GM23338 (cell line): ENCODE data around the gene PPFIA2. TPM values are rescaled to one million over a fixed set of nuclear protein-coding genes. Genes with fewer than 3 reads are reported as not detected.

Source experiments
- ATAC-seq: fragments of 200-7000 bp; cut with Tn5 transposase; 3 replicates; pipeline ENCODE4 v1.9.1; 2020
- DNase-seq: peaks from one replicate; pipeline ENCODE4 v3.0.0-alpha.2; 2015; ENCODE audit warnings: low spot score
- H2AFZ ChIP-seq: fragments of 200-600 bp; sonication (generic); 2 replicates; pipeline ENCODE4 v1.8.0; 2016; ENCODE audit warnings: antibody characterized with exemption, mild to moderate bottlenecking, moderate library complexity
- H3F3A ChIP-seq: fragments of 200-600 bp; sonication (generic); replicated peaks from 2 replicates; pipeline ENCODE4 v1.8.0; 2017; ENCODE audit warnings: antibody characterized with exemption, mixed run types, low read depth
- H3K27ac ChIP-seq: fragments of 200-600 bp; sonication (generic); 2 replicates; pipeline ENCODE4 v1.6.1; 2016; ENCODE audit warnings: low read depth
- H3K27me3 ChIP-seq: fragments of 200-600 bp; sonication (generic); 2 replicates; pipeline ENCODE4 v1.8.0; 2016; ENCODE audit warnings: mild to moderate bottlenecking, mixed run types, moderate library complexity; ENCODE audit not compliant: insufficient read depth
- H3K36me3 ChIP-seq: fragments of 200-600 bp; sonication (generic); 2 replicates; pipeline ENCODE4 v1.8.0; 2016; ENCODE audit warnings: mild to moderate bottlenecking; ENCODE audit not compliant: insufficient read depth
- H3K4me1 ChIP-seq: fragments of 200-600 bp; sonication (generic); 2 replicates; pipeline ENCODE4 v1.8.0; 2016; ENCODE audit warnings: mild to moderate bottlenecking, moderate library complexity; ENCODE audit not compliant: insufficient read depth
- H3K4me2 ChIP-seq: fragments of 200-600 bp; sonication (generic); 2 replicates; pipeline ENCODE4 v1.7.1; 2017; ENCODE audit warnings: mixed run types
- H3K4me3 ChIP-seq: fragments of 200-600 bp; sonication (generic); 2 replicates; pipeline ENCODE4 v1.6.1; 2016; ENCODE audit warnings: mixed run types
- H3K79me2 ChIP-seq: fragments of 200-600 bp; sonication (generic); replicated peaks from 2 replicates; pipeline ENCODE4 v1.8.0; 2017; ENCODE audit warnings: mild to moderate bottlenecking; ENCODE audit not compliant: insufficient read depth
- H3K9me2 ChIP-seq: fragments of 200-600 bp; sonication (generic); 2 replicates; pipeline ENCODE4 v1.8.0; 2017; ENCODE audit not compliant: insufficient read depth
- H4K20me1 ChIP-seq: fragments of 200-600 bp; sonication (generic); replicated peaks from 2 replicates; pipeline ENCODE4 v1.8.0; 2017; ENCODE audit warnings: mild to moderate bottlenecking; ENCODE audit not compliant: insufficient read depth
- H3K27ac Mint-ChIP-seq: 2 replicates; pipeline ENCODE4 v1.8.0; 2020; ENCODE audit warnings: inconsistent platforms, mild to moderate bottlenecking, moderate library complexity, mixed read lengths
- H3K27me3 Mint-ChIP-seq: 3 replicates; pipeline ENCODE4 v1.8.0; 2022; ENCODE audit warnings: low read depth, mild to moderate bottlenecking, moderate library complexity, mixed read lengths, inconsistent platforms; ENCODE audit not compliant: insufficient read depth, poor library complexity
- H3K36me3 Mint-ChIP-seq: 3 replicates; pipeline ENCODE4 v1.8.0; 2021; ENCODE audit warnings: low read depth, mild to moderate bottlenecking, inconsistent platforms, moderate library complexity, mixed read lengths
- H3K4me1 Mint-ChIP-seq: 3 replicates; pipeline ENCODE4 v1.8.0; 2020; ENCODE audit warnings: mild to moderate bottlenecking, inconsistent platforms, mixed read lengths
- H3K4me3 Mint-ChIP-seq: 3 replicates; pipeline ENCODE4 v1.8.0; 2021; ENCODE audit warnings: moderate library complexity, mild to moderate bottlenecking, inconsistent platforms, mixed read lengths
- H3K9me3 Mint-ChIP-seq: 3 replicates; pipeline ENCODE4 v1.8.0; 2020; ENCODE audit warnings: moderate library complexity, mild to moderate bottlenecking, inconsistent platforms, mixed read lengths
- CREB1 ChIP-seq: fragments of 250-450 bp; sonication (Bioruptor Pico); IDR thresholded peaks from 2 replicates; pipeline ENCODE4 v1.5.0; 2020; ENCODE audit warnings: low read depth, mild to moderate bottlenecking, moderate library complexity
- CTCF ChIP-seq, 2 experiments: fragments of 200-600 bp in 1 of 2; sonication (generic) in 1 of 2; conservative IDR thresholded peaks; 2 replicates each; pipeline versions ENCODE4 v1.5.1 to v1.6.1; 2016 to 2017; ENCODE audit warnings: antibody characterized with exemption in 2 of 2, low read depth in 2 of 2, mild to moderate bottlenecking in 2 of 2, moderate library complexity in 1 of 2
- NANOG ChIP-seq: IDR thresholded peaks from 2 replicates; pipeline ENCODE4 v1.6.1; 2016; ENCODE audit warnings: antibody characterized with exemption, borderline replicate concordance
- STAT1 ChIP-seq: IDR thresholded peaks from one replicate; pipeline ENCODE4 v1.6.1; 2016; ENCODE audit warnings: antibody characterized with exemption; ENCODE audit not compliant: unreplicated experiment
- ZNF114 ChIP-seq: fragments of 250-450 bp; sonication (Bioruptor Pico); IDR thresholded peaks from 2 replicates; pipeline ENCODE4 v1.5.0; 2020; ENCODE audit warnings: mild to moderate bottlenecking, moderate library complexity
- ZNF331 ChIP-seq: fragments of 250-450 bp; sonication (Bioruptor Pico); IDR thresholded peaks from 2 replicates; pipeline ENCODE4 v1.5.0; 2020; ENCODE audit warnings: low read depth, mild to moderate bottlenecking, moderate library complexity
- polyA plus RNA-seq: library from polyadenylated mRNA; unstranded; fragments of >200 nt; fragmentation: Nextera tagmentation; extraction: Ambion mirVana; gene quantifications from 2 replicates; pipeline ENCODE4 v1.2.1, GENCODE V29; 2016
- total RNA-seq: library from RNA; depleted of rRNA; stranded (reverse); fragments of >200 nt; shearing (Covaris generic); gene quantifications from 2 replicates; pipeline ENCODE4 v1.2.3, GENCODE V29; 2014
- TF ChIP-seq, protein P1 (sequence below): IDR thresholded peaks from one replicate; pipeline ENCODE4 v1.6.1; 2018; ENCODE audit warnings: antibody characterized with exemption; ENCODE audit not compliant: unreplicated experiment

Gene PPFIA2
- total and polyA plus RNA-seq, 2 experiments from 2014 or later = 5.4 to 7.2 TPM

- no peak for TF ChIP-seq ZNF331
- TF ChIP-seq, protein P1, sequence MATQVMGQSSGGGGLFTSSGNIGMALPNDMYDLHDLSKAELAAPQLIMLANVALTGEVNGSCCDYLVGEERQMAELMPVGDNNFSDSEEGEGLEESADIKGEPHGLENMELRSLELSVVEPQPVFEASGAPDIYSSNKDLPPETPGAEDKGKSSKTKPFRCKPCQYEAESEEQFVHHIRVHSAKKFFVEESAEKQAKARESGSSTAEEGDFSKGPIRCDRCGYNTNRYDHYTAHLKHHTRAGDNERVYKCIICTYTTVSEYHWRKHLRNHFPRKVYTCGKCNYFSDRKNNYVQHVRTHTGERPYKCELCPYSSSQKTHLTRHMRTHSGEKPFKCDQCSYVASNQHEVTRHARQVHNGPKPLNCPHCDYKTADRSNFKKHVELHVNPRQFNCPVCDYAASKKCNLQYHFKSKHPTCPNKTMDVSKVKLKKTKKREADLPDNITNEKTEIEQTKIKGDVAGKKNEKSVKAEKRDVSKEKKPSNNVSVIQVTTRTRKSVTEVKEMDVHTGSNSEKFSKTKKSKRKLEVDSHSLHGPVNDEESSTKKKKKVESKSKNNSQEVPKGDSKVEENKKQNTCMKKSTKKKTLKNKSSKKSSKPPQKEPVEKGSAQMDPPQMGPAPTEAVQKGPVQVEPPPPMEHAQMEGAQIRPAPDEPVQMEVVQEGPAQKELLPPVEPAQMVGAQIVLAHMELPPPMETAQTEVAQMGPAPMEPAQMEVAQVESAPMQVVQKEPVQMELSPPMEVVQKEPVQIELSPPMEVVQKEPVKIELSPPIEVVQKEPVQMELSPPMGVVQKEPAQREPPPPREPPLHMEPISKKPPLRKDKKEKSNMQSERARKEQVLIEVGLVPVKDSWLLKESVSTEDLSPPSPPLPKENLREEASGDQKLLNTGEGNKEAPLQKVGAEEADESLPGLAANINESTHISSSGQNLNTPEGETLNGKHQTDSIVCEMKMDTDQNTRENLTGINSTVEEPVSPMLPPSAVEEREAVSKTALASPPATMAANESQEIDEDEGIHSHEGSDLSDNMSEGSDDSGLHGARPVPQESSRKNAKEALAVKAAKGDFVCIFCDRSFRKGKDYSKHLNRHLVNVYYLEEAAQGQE = no peak
- TF ChIP-seq CTCF (conservative IDR thresholded peaks at IDR 0.05; ENCODE audit: low read depth in 2 of 2) = no peak
- TF ChIP-seq CREB1 (CRISPR knock-in tag) = no peak
- no peak for TF ChIP-seq STAT1
- TF ChIP-seq NANOG = no peak
Measured at GRCh38 chr12:81381951-81382350, 377.2 kb downstream of the PPFIA2 start (continued).

DNA sequence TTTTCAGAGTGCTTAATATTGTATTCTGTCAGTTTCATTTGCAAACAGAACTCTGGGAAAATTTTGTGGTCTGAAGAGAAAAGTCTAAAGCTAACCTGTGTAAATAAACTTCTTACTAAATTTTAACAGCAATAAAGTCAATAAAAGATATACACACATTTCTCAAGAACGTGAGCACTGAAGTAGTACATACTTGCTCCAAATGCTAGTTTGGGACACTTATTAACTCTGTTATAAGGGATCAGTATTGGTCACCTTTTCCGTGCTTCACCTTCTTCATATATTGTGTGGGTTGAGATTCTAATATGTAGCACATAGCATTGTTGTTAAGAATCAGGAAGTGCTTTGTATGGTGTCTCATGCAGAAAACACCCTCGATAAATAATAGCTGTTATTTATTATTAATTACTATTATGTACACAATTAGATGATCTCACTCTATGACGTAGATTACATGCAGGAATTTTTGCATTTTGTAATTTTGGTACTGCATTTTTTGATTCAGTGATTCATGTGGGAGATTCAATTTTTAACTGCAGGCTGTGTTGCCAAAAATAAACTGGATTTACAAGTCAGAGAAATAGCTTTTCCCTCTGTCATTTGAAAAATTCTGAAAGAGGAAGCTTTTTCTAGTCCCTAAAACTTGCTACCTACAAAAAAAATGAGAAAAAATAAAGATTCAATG lies 380.4 kb downstream of the PPFIA2 start:
- Mint-ChIP-seq H3K9me3 (no peaks in the 10 kb centered on the region), H3K4me3 (no peak overlapping the region), H3K27ac (no peak overlapping the region), H3K4me1 (no peaks in the 10 kb centered on the region), H3K36me3 (no peaks in the 10 kb centered on the region), H3K27me3 (no peaks in the 10 kb centered on the region)
- Histone ChIP-seq H3K4me1 (no peaks in the 10 kb centered on the region), H2AFZ (no peak overlapping the region), H3K9me2 (0 out of 2 replicates have a peak, but pooled peaks cover 3% of the 10 kb centered on the region), H3K36me3 (no peaks in the 10 kb centered on the region), H3K4me2 (no peak overlapping the region), H3K27ac (no peak overlapping the region), H3K27me3 (no peaks in the 10 kb centered on the region), H3F3A (no peaks in the 10 kb centered on the region), H4K20me1 (no peaks in the 10 kb centered on the region), H3K79me2 (no peaks in the 10 kb centered on the region), H3K4me3 (no peak overlapping the region)
- TF ChIP-seq CTCF (conservative IDR thresholded peaks at IDR 0.05; ENCODE audit: low read depth in 2 of 2) = no peak
- no peak for TF ChIP-seq ZNF114 (CRISPR knock-in tag)
- TF ChIP-seq STAT1 = no peak
- DNase-seq = no peak
- no peak for ATAC-seq
